Erythroblast (primary cell): ENCODE measurements around the gene GPC5.
"Not testable (repeated sequence)": the region's sequence is repeated elsewhere in the genome, so short reads cannot be mapped to it uniquely, and the experiment has no call there.

Source experiments
- DNase-seq, 2 experiments: peaks; one replicate each; lab custom pipeline; 2025; lab: John Stamatoyannopoulos, UW
- GATA1 ChIP-seq: IDR thresholded peaks from 2 replicates; pipeline ENCODE4 v1.6.1; 2011; ENCODE audit warnings: low read depth, mild to moderate bottlenecking, control low read depth, low read length, moderate library complexity
- POLR2A ChIP-seq: IDR thresholded peaks from 2 replicates; pipeline ENCODE4 v1.6.1; 2011; ENCODE audit warnings: mild to moderate bottlenecking, low read length

The GPC5 gene

GRCh38 chr13:91668866-91669495 is 270.6 kb downstream of the GPC5 start:
- no peak for TF ChIP-seq GATA1
- no peak for TF ChIP-seq POLR2A
- no peak for DNase-seq

GRCh38 chr13:91674347-91674746 is 275.9 kb downstream of the GPC5 start:
- not testable (repeated sequence) for DNase-seq

DNA sequence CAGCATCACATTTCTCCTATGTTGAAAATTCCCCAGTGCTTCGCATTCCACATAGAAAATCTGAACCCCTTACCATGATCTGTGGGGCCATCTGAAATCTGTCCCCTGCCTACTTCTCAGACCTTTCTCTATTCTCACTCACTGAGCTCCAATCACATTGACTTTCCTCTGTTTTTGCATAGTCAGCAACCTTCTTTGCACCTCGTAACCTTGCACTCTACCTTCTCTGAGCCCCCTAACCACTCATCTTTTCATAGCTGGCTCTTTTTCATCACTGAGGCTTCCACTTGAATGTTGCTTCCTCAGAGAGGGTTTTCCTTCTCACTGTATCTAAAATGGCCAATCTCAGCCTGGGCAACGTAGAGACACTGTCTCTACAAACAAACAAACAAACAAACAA is 286.3 kb downstream of the GPC5 start:
- no peak for TF ChIP-seq POLR2A
- TF ChIP-seq GATA1: no peak
- DNase-seq: no peak

GRCh38 chr13:91690944-91691343 is 292.5 kb downstream of the GPC5 start:
- no peak for DNase-seq
- TF ChIP-seq GATA1: no peak
- no peak for TF ChIP-seq POLR2A

- no peak for TF ChIP-seq GATA1
- no peak for TF ChIP-seq POLR2A
- DNase-seq: no peak
Observed at GRCh38 chr13:91693466-91693865, 295.0 kb downstream of the GPC5 start.

GRCh38 chr13:91698308-91698707 is 299.9 kb downstream of the GPC5 start:
- TF ChIP-seq POLR2A (no peak), GATA1 (no peak)
- DNase-seq: no peak

DNA sequence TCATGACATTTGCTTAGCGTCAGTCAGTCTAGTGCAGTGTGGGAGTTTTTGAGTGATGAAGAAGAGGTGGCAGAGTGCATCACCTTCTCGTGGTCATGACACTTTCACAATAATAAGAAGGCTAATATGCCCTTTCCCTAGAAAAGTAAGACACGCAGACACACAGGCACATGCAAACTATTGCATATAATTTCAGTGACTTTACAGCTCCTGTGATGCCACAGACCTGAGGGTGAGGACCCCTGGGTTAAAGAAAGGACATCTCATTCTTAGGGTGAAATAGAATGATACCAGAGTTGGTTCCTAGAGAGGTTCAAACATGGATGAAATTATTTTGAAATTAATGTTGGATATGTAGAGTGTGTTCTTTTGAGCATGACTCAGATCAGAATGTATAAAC is 300.3 kb downstream of the GPC5 start:
- no peak for DNase-seq
- no peak for TF ChIP-seq GATA1
- no peak for TF ChIP-seq POLR2A

GRCh38 chr13:91699863-91700262 is 301.4 kb downstream of the GPC5 start:
- no peak for TF ChIP-seq GATA1
- no peak for TF ChIP-seq POLR2A
- DNase-seq: no peak

DNA sequence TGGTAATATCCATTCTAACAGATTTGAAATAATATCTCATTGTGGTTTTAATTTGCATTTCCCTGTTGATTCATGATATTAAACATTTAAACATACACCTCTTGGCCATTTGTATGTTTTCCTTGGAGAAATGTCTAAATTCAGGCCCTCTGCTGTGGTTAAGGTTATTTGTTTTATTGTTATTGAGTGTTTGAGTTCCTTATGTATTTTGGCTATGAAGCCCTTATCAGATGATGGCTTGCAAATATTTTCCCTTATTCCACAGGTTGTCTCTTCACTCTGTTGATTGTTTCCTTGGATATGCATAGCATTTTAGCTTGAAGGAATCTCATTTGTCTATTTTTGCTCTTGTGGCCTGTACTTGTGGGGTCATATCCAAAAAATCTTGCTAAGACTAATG is 303.6 kb downstream of the GPC5 start:
- TF ChIP-seq GATA1: no peak
- no peak for TF ChIP-seq POLR2A
- no peak for DNase-seq

- TF ChIP-seq POLR2A (no peak), GATA1 (no peak)
- no peak for DNase-seq
Observed at GRCh38 chr13:91702411-91702810, 304.0 kb downstream of the GPC5 start.

DNA sequence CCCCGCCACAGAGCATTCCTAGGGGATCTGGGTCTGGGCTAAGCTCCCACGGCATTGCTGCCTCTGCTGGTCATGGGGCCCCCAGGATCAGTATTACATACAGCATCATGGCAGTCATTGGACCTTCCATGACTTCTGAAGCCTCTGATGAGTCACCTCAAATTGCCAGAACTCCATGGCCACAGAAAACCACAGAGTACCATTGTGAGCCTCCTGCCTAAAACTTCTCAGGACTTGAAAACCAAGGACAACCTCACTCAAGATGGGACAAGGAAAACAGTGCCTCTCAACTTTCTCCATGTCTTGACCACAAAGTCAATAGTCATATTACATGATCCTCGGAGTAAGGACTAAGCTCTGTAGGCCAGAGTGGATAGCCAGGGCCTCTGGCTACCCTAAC is 306.0 kb downstream of the GPC5 start:
- no peak for DNase-seq
- TF ChIP-seq GATA1 (no peak), POLR2A (no peak)

DNA sequence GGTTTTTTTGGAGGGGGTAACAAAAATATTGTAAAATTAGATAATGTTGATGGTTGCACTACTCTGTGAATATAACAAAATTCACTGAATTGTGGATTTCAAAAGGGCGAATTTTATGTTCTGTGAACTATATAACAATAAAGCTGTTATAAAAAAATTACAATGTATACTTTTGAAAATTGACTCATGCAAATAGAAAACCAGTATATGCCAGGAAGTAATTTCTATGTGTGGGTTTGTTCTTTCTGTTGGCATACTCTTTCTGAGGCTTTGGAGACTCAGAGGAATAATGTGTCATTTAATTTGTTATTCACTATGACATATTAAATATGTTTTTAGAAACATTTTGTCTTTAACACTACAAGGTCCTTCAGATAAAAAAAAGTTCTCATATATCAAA is 310.1 kb downstream of the GPC5 start:
- TF ChIP-seq GATA1 (no peak), POLR2A (no peak)
- no peak for DNase-seq

- TF ChIP-seq GATA1 (no peak), POLR2A (no peak)
- DNase-seq: no peak
Observed at GRCh38 chr13:91709180-91709579, 310.8 kb downstream of the GPC5 start.

DNA sequence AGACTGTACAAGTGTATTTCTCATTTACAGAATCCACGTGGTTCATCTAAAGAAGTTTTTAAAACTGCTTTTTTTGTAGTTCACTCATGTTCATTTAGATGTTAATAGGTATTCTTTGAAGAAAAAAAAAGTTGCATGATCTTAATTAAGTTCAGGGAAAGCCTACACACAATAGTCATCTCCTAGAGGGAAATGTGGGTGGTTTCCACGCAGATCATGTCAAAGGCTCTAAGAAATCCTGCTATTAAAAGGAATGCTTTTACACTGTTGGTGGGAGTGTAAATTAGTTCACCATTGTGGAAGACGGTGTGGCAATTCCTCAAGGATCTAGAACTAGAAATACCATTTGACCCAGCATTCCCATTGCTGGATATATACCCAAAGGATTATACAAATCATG is 312.3 kb downstream of the GPC5 start:
- DNase-seq: no peak
- TF ChIP-seq POLR2A: no peak
- no peak for TF ChIP-seq GATA1

GRCh38 chr13:91714855-91715254 is 316.4 kb downstream of the GPC5 start:
- TF ChIP-seq GATA1: no peak
- no peak for TF ChIP-seq POLR2A
- no peak for DNase-seq

- TF ChIP-seq GATA1 (no peak), POLR2A (no peak)
- no peak for DNase-seq
Observed at GRCh38 chr13:91716436-91717065, 318.1 kb downstream of the GPC5 start.

GRCh38 chr13:91719033-91719432 is 320.6 kb downstream of the GPC5 start:
- no peak for DNase-seq
- TF ChIP-seq POLR2A (no peak), GATA1 (no peak)
